ENCODE data around the gene MMUT.
A peak's percentile ranks its signal among the peaks of the same experiment; 100 is the strongest.

Gene MMUT

GRCh38 chr6:49463612-49463967, 537 bp upstream of the MMUT start:
- Histone ChIP-seq H3K9ac (ENCODE audit: low read length) (peak overlapping the region; percentile 77), H3K9me2 (ENCODE audit: low read depth, low read length) (no peaks in the 10 kb centered on the region), H3K36me3 (ENCODE audit: insufficient read depth, low read length) (0 out of 2 replicates have a peak, but pooled peaks cover 5% of the 10 kb centered on the region), H3K4me1 (ENCODE audit: insufficient read depth, low read length, severe bottlenecking) (peaks cover 39% of the 10 kb centered on the region), H4K20me1 (ENCODE audit: insufficient read depth, low read length) (no peaks in the 10 kb centered on the region), H3K27me3 (ENCODE audit: insufficient read depth, low read length) (no peaks in the 10 kb centered on the region), H3K79me2 (ENCODE audit: insufficient read depth, low read length) (peaks cover 61% of the 10 kb centered on the region), H3F3A (ENCODE audit: insufficient read depth, low read length) (no peaks in the 10 kb centered on the region), H3K27ac (ENCODE audit: low read depth, low read length, poor library complexity, severe bottlenecking) (peak overlapping the region; percentile 11), H2AFZ (ENCODE audit: low read length) (0 out of 2 replicates have a peak overlapping the region, but pooled peaks have one; percentile 10), H3K4me2 (ENCODE audit: low read length) (peak overlapping the region; percentile 85), H3K4me3 (ENCODE audit: low read depth, low read length, poor library complexity, severe bottlenecking) (peak overlapping the region; percentile 89), H3K9me3 (ENCODE audit: low read length) (no peaks in the 10 kb centered on the region)
- TF ChIP-seq CTCF (IDR thresholded peaks at IDR 0.05; ENCODE audit: low read length) (no peak), EZH2 (IDR thresholded peaks at IDR 0.05; ENCODE audit: borderline replicate concordance, low read length) (no peak)

GRCh38 chr6:49462599-49462926, 490 bp downstream of the MMUT start:
- no peaks in the 10 kb centered on the region for H4K20me1 ChIP-seq (ENCODE audit: insufficient read depth, low read length)
- H3F3A ChIP-seq (ENCODE audit: insufficient read depth, low read length): no peaks in the 10 kb centered on the region
- peak overlapping the region; percentile 89 for H3K4me3 ChIP-seq (ENCODE audit: low read depth, low read length, poor library complexity, severe bottlenecking)
- H3K27ac ChIP-seq (ENCODE audit: low read depth, low read length, poor library complexity, severe bottlenecking): peak overlapping the region; percentile 3
- peak overlapping the region; percentile 85 for H3K4me2 ChIP-seq (ENCODE audit: low read length)
- no peak for TF ChIP-seq CTCF (IDR thresholded peaks at IDR 0.05; ENCODE audit: low read length)
- TF ChIP-seq EZH2 (IDR thresholded peaks at IDR 0.05; ENCODE audit: borderline replicate concordance, low read length): no peak
- H2AFZ ChIP-seq (ENCODE audit: low read length): no peak overlapping the region
- H3K9ac ChIP-seq (ENCODE audit: low read length): peak overlapping the region; percentile 77
- no peaks in the 10 kb centered on the region for H3K27me3 ChIP-seq (ENCODE audit: insufficient read depth, low read length)
- H3K36me3 ChIP-seq (ENCODE audit: insufficient read depth, low read length): peaks cover 6% of the 10 kb centered on the region; the same call in 1 of the 2 replicates
- no peaks in the 10 kb centered on the region for H3K9me2 ChIP-seq (ENCODE audit: low read depth, low read length)
- H3K9me3 ChIP-seq (ENCODE audit: low read length): no peaks in the 10 kb centered on the region
- peaks cover 52% of the 10 kb centered on the region for H3K79me2 ChIP-seq (ENCODE audit: insufficient read depth, low read length)
- H3K4me1 ChIP-seq (ENCODE audit: insufficient read depth, low read length, severe bottlenecking): peaks cover 39% of the 10 kb centered on the region

- peaks cover 9% of the 10 kb centered on the region; the same call in 1 of the 2 replicates for H3K36me3 ChIP-seq (ENCODE audit: insufficient read depth, low read length)
- no peaks in the 10 kb centered on the region for H4K20me1 ChIP-seq (ENCODE audit: insufficient read depth, low read length)
- H3K27me3 ChIP-seq (ENCODE audit: insufficient read depth, low read length): no peaks in the 10 kb centered on the region
- peak overlapping the region; percentile 85 for H3K4me2 ChIP-seq (ENCODE audit: low read length)
- peak overlapping the region; percentile 89 for H3K4me3 ChIP-seq (ENCODE audit: low read depth, low read length, poor library complexity, severe bottlenecking)
- no peaks in the 10 kb centered on the region for H3K9me3 ChIP-seq (ENCODE audit: low read length)
- H3K9me2 ChIP-seq (ENCODE audit: low read depth, low read length): no peaks in the 10 kb centered on the region
- H3K27ac ChIP-seq (ENCODE audit: low read depth, low read length, poor library complexity, severe bottlenecking): peak overlapping the region; percentile 3
- H3K79me2 ChIP-seq (ENCODE audit: insufficient read depth, low read length): peaks cover 47% of the 10 kb centered on the region
- H3K9ac ChIP-seq (ENCODE audit: low read length): peak overlapping the region; percentile 77
- peaks cover 39% of the 10 kb centered on the region for H3K4me1 ChIP-seq (ENCODE audit: insufficient read depth, low read length, severe bottlenecking)
- no peaks in the 10 kb centered on the region for H3F3A ChIP-seq (ENCODE audit: insufficient read depth, low read length)
- H2AFZ ChIP-seq (ENCODE audit: low read length): no peak overlapping the region
- TF ChIP-seq EZH2 (IDR thresholded peaks at IDR 0.05; ENCODE audit: borderline replicate concordance, low read length): no peak
- no peak for TF ChIP-seq CTCF (IDR thresholded peaks at IDR 0.05; ENCODE audit: low read length)
These were observed 982 bp downstream of the MMUT start for GRCh38 chr6:49462071-49462470.
